ENCODE measurements around the gene APOOL. TPM values are rescaled to one million over a fixed set of nuclear protein-coding genes. Genes with fewer than 3 reads are reported as not detected.

Gene APOOL
- total and polyA plus RNA-seq, 3 experiments from 2014 or later, result 3.3 to 22.0 (median 19.0) TPM

DNA sequence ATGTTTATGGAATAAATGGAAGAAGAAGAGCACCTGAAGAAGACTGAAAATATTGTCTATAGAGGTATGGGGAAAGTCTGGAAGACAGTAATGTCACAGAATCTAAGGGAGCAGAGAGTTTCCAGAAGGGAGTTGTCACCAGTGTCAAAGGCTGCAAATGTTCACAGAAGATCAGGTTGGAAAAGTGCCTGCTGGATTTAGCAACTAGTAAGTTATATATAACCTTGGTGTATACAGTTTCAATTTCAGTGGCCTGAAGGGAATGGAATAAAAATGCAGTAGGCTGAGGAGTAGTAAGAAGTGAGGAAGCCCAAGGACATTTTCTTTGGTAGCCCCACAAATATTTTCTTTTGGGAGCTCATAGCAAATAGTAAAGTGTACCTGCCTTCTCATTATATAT, 132.7 kb downstream of the APOOL start:
- H3K27ac ChIP-seq (ENCODE audit: low read depth, low read length), result no peak overlapping the region
- H3K9me3 ChIP-seq (ENCODE audit: low read length), result no peaks in the 10 kb centered on the region
- Mint-ChIP-seq H3K27me3 (no peaks in the 10 kb centered on the region), H3K36me3 (no peaks in the 10 kb centered on the region), H3K4me3 (no peak overlapping the region), H3K4me1 (no peaks in the 10 kb centered on the region), H3K27ac (no peak overlapping the region), H3K9me3 (peaks cover 0 to 3% (median 0%) of the 10 kb centered on the region in 5 donors)
- no peaks in the 10 kb centered on the region for H3K4me1 ChIP-seq (ENCODE audit: insufficient read depth, low read length)
- ChIA-PET POLR2A (no interaction called here), CTCF (no interaction called here)
- DNase-seq, result no peak
- H3K4me3 ChIP-seq (ENCODE audit: low read length), result no peak overlapping the region
- no peaks in the 10 kb centered on the region for H3K27me3 ChIP-seq (ENCODE audit: insufficient read depth, low read length, poor library complexity, severe bottlenecking)
- H3K36me3 ChIP-seq (ENCODE audit: insufficient read depth, low read length), result no peaks in the 10 kb centered on the region

DNA sequence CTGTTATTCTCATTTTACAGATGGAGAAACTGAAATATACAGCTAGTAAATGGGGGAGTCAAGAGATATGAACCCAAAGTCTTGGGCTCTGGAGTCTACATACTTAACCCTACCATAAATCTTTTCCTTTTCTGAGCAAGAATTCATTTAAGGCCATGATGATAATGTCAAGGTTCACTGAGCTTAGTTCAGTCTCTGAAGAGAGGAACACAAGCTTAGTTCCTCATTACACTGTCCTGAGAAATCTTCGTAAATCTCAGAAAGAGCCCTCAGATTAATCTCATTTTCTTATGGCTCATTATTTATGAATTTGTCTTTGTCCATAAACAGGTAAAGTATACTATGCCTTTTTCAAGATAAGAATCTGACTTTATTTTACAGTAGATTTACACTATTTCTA, 135.7 kb downstream of the APOOL start:
- Histone ChIP-seq H3K27me3 (ENCODE audit: insufficient read depth, low read length, poor library complexity, severe bottlenecking) (no peaks in the 10 kb centered on the region), H3K4me3 (ENCODE audit: low read length) (no peak overlapping the region), H3K4me1 (ENCODE audit: insufficient read depth, low read length) (no peaks in the 10 kb centered on the region), H3K9me3 (ENCODE audit: low read length) (no peaks in the 10 kb centered on the region), H3K36me3 (ENCODE audit: insufficient read depth, low read length) (no peaks in the 10 kb centered on the region), H3K27ac (ENCODE audit: low read depth, low read length) (no peak overlapping the region)
- CTCF ChIA-PET, result no interaction called here
- H3K4me1 Mint-ChIP-seq, result no peaks in the 10 kb centered on the region
- DNase-seq, result no peak
- no peaks in the 10 kb centered on the region for H3K27me3 Mint-ChIP-seq
- H3K9me3 Mint-ChIP-seq, result peaks cover 0 to 3% (median 0%) of the 10 kb centered on the region in 5 donors
- POLR2A ChIA-PET, result no interaction called here
- no peak overlapping the region for H3K4me3 Mint-ChIP-seq
- no peaks in the 10 kb centered on the region for H3K36me3 Mint-ChIP-seq
- H3K27ac Mint-ChIP-seq, result no peak overlapping the region

DNA sequence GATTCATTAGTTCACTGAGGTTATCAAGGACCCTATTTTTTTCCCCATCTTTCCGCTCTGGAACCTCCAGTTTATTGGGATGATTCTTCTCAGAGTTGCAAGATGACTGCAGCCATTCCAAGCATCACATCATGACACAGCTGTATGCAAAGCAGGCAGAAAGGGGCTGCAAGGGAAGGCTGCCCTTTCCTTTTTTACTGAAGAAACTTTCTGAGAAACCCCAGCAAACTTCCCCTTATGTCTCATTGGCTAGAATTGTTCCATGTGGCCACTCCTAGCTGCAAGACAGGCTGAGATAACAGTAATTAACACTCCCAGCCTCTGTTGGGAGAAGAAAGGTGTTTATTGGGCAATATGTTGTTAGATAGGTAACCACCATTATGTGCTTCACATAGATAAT, 137.3 kb downstream of the APOOL start:
- Histone ChIP-seq H3K36me3 (ENCODE audit: insufficient read depth, low read length) (no peaks in the 10 kb centered on the region), H3K4me3 (ENCODE audit: low read length) (no peak overlapping the region), H3K27ac (ENCODE audit: low read depth, low read length) (no peak overlapping the region), H3K9me3 (ENCODE audit: low read length) (no peaks in the 10 kb centered on the region), H3K27me3 (ENCODE audit: insufficient read depth, low read length, poor library complexity, severe bottlenecking) (no peaks in the 10 kb centered on the region), H3K4me1 (ENCODE audit: insufficient read depth, low read length) (no peaks in the 10 kb centered on the region)
- DNase-seq, result no peak
- no peaks in the 10 kb centered on the region for H3K9me3 Mint-ChIP-seq
- no peaks in the 10 kb centered on the region for H3K36me3 Mint-ChIP-seq
- CTCF ChIA-PET, result no interaction called here
- POLR2A ChIA-PET, result no interaction called here
- H3K4me1 Mint-ChIP-seq, result no peaks in the 10 kb centered on the region
- H3K27me3 Mint-ChIP-seq, result no peaks in the 10 kb centered on the region
- H3K27ac Mint-ChIP-seq, result no peak overlapping the region
- no peak overlapping the region for H3K4me3 Mint-ChIP-seq

Other genes starting within 250 kb of the APOOL start
- gene SATL1, start 239.9 kb downstream of the APOOL start, total RNA-seq, result not detected
- gene SATL1, start 239.9 kb downstream of the APOOL start, polyA plus RNA-seq, result not detected
- under 1 TPM; 0.07 to 0.11 TPM for gene ZNF711, start 240.1 kb downstream of the APOOL start, total RNA-seq
- 1.3 TPM for gene ZNF711, start 240.1 kb downstream of the APOOL start, polyA plus RNA-seq

All from CD8-positive, alpha-beta memory T cell (primary cell).